Smooth muscle cell (in vitro differentiated cells): ENCODE data around the gene PRPF39. TPM values are rescaled to one million over a fixed set of nuclear protein-coding genes. Genes with fewer than 3 reads are reported as not detected.
"Not testable (repeated sequence)": the region's sequence is repeated elsewhere in the genome, so short reads cannot be mapped to it uniquely, and the experiment has no call there.

ENCODE experiments used
- DNase-seq: peaks from one replicate; lab custom pipeline; 2025; ENCODE audit not compliant: unreplicated experiment; lab: John Stamatoyannopoulos, UW
- H2AFZ ChIP-seq: fragments of 200-600 bp; sonication (generic); 2 replicates; pipeline ENCODE4 v1.6.0; 2016; ENCODE audit warnings: antibody characterized with exemption, low read depth, mild to moderate bottlenecking
- H3F3A ChIP-seq: fragments of 200-600 bp; sonication (generic); 2 replicates; pipeline ENCODE4 v1.6.0; 2017; ENCODE audit warnings: antibody characterized with exemption, low read depth
- H3K27ac ChIP-seq: fragments of 200-600 bp; sonication (generic); 2 replicates; pipeline ENCODE4 v1.5.1; 2016; ENCODE audit warnings: low read depth, mild to moderate bottlenecking
- H3K27me3 ChIP-seq: fragments of 200-600 bp; sonication (generic); 2 replicates; pipeline ENCODE4 v1.6.1; 2016; ENCODE audit warnings: low read depth, mild to moderate bottlenecking
- H3K36me3 ChIP-seq: fragments of 200-600 bp; sonication (generic); 2 replicates; pipeline ENCODE4 v1.5.1; 2016; ENCODE audit warnings: low read depth
- H3K4me1 ChIP-seq: fragments of 200-600 bp; sonication (generic); 2 replicates; pipeline ENCODE4 v1.5.1; 2016; ENCODE audit warnings: low read depth
- H3K4me2 ChIP-seq: fragments of 200-600 bp; sonication (generic); 2 replicates; pipeline ENCODE4 v1.6.0; 2016; ENCODE audit warnings: mild to moderate bottlenecking
- H3K4me3 ChIP-seq: fragments of 200-600 bp; sonication (generic); 2 replicates; pipeline ENCODE4 v1.5.1; 2016; ENCODE audit warnings: mild to moderate bottlenecking
- H3K79me2 ChIP-seq: fragments of 200-600 bp; sonication (generic); 2 replicates; pipeline ENCODE4 v1.6.0; 2016; ENCODE audit warnings: low read depth, mild to moderate bottlenecking
- H3K9ac ChIP-seq: fragments of 200-600 bp; sonication (generic); 2 replicates; pipeline ENCODE4 v1.6.0; 2016; ENCODE audit warnings: low read depth
- H3K9me3 ChIP-seq: fragments of 200-600 bp; sonication (generic); replicated peaks from 2 replicates; pipeline ENCODE4 v1.5.1; 2016; ENCODE audit warnings: low read depth
- H4K20me1 ChIP-seq: fragments of 200-600 bp; sonication (generic); 2 replicates; pipeline ENCODE4 v1.6.0; 2016; ENCODE audit warnings: low read depth
- CTCF ChIP-seq: fragments of 200-600 bp; sonication (generic); IDR thresholded peaks from 2 replicates; pipeline ENCODE4 v1.5.1; 2017; ENCODE audit warnings: borderline replicate concordance, mild to moderate bottlenecking, antibody characterized with exemption; ENCODE audit not compliant: insufficient read depth, poor library complexity, severe bottlenecking
- WGBS: methylation state at CpG from one replicate; pipeline ENCODE4 v1.1.7; 2016; ENCODE audit warnings: low lambda C conversion rate; 5-methylcytosine and 5-hydroxymethylcytosine counted together
- polyA plus RNA-seq: library from polyadenylated mRNA; unstranded; fragments of >200 nt; fragmentation: Nextera tagmentation; extraction: Ambion mirVana; gene quantifications from 2 replicates; pipeline ENCODE4 v1.2.1, GENCODE V29; 2016
- total RNA-seq: library from RNA; depleted of rRNA; stranded (reverse); fragments of >200 nt; gene quantifications from 2 replicates; pipeline ENCODE4 v1.2.3, GENCODE V29; 2014

PRPF39 gene
- total and polyA plus RNA-seq, 2 experiments from 2014 or later, result 12.7 to 28.0 TPM

- no peak overlapping the region for H3K4me3 ChIP-seq
- 96% methylated on average over 6 of the region's 6 CpGs for WGBS
- no peak overlapping the region for H2AFZ ChIP-seq
- peaks cover 34% of the 10 kb centered on the region for H3K79me2 ChIP-seq
- TF ChIP-seq CTCF, result no peak
- no peak overlapping the region for H3K4me2 ChIP-seq
- H3K9ac ChIP-seq, result no peak overlapping the region
- H4K20me1 ChIP-seq, result no peaks in the 10 kb centered on the region
- no peaks in the 10 kb centered on the region for H3K36me3 ChIP-seq
- H3K27ac ChIP-seq, result no peak overlapping the region
- H3F3A ChIP-seq, result no peaks in the 10 kb centered on the region
- peaks cover 7% of the 10 kb centered on the region for H3K4me1 ChIP-seq
- no peak for DNase-seq
- no peaks in the 10 kb centered on the region for H3K9me3 ChIP-seq
- no peaks in the 10 kb centered on the region for H3K27me3 ChIP-seq
Measured at GRCh38 chr14:45140661-45141187, 56.8 kb downstream of the PRPF39 start.

GRCh38 chr14:45142083-45142482, 58.2 kb downstream of the PRPF39 start:
- H3K27me3 ChIP-seq, H2AFZ ChIP-seq, H4K20me1 ChIP-seq, H3K4me3 ChIP-seq, DNase-seq, H3F3A ChIP-seq, H3K9me3 ChIP-seq, H3K4me2 ChIP-seq, H3K27ac ChIP-seq, H3K9ac ChIP-seq, H3K36me3 ChIP-seq, H3K4me1 ChIP-seq: not testable (repeated sequence)
- 97% methylated on average over 8 of the region's 8 CpGs for WGBS
- H3K79me2 ChIP-seq, result peaks cover 29% of the 10 kb centered on the region

- H3K4me1 ChIP-seq, result no peaks in the 10 kb centered on the region
- H2AFZ ChIP-seq, result no peak overlapping the region
- H3F3A ChIP-seq, result no peaks in the 10 kb centered on the region
- no peaks in the 10 kb centered on the region for H3K36me3 ChIP-seq
- H3K79me2 ChIP-seq, result peaks cover 5% of the 10 kb centered on the region
- TF ChIP-seq CTCF, result no peak
- H3K4me3 ChIP-seq, result no peak overlapping the region
- H3K27ac ChIP-seq, result no peak overlapping the region
- no peaks in the 10 kb centered on the region for H4K20me1 ChIP-seq
- H3K9me3 ChIP-seq, result no peaks in the 10 kb centered on the region
- DNase-seq, result no peak
- no peak overlapping the region for H3K4me2 ChIP-seq
- H3K9ac ChIP-seq, result no peak overlapping the region
- H3K27me3 ChIP-seq, result no peaks in the 10 kb centered on the region
Measured at GRCh38 chr14:45144658-45145057, 60.7 kb downstream of the PRPF39 start.

GRCh38 chr14:45145214-45145613, 61.3 kb downstream of the PRPF39 start:
- Histone ChIP-seq H3K27me3 (no peaks in the 10 kb centered on the region), H3K4me3 (no peak overlapping the region), H3K9ac (no peak overlapping the region), H3F3A (no peaks in the 10 kb centered on the region), H3K36me3 (no peaks in the 10 kb centered on the region), H4K20me1 (no peaks in the 10 kb centered on the region), H3K79me2 (no peaks in the 10 kb centered on the region), H3K4me2 (no peak overlapping the region), H3K4me1 (no peaks in the 10 kb centered on the region), H3K27ac (no peak overlapping the region), H3K9me3 (no peaks in the 10 kb centered on the region), H2AFZ (no peak overlapping the region)
- DNase-seq, result no peak
- no peak for TF ChIP-seq CTCF
- WGBS, result 100% methylated on average over 3 of the region's 3 CpGs
